Ammon's horn (tissue), 1 donor: ENCODE measurements around the gene UBQLN4.
A peak's percentile ranks its signal among the peaks of the same experiment; 100 is the strongest.
"Not testable (repeated sequence)": the region's sequence is repeated elsewhere in the genome, so short reads cannot be mapped to it uniquely, and the experiment has no call there.

Experiments
- DNase-seq: peaks from one replicate; pipeline ENCODE4 v3.0.0-alpha.2; 2016; ENCODE audit warnings: low spot score

Gene UBQLN4

GRCh38 chr1:156060937-156061636 is 7.5 kb upstream of the UBQLN4 start, which contains the start of gene RAB25:
Gene RAB25, plus strand, starts transcription at chr1:156061160. Its CDS starts 241 bp downstream, at chr1:156061401.
- no peak for DNase-seq

GRCh38 chr1:156056326-156056849 is 2.8 kb upstream of the UBQLN4 start:
- DNase-seq: no peak

GRCh38 chr1:156055281-156056048 is 1.9 kb upstream of the UBQLN4 start:
- DNase-seq: no peak

GRCh38 chr1:156054500-156055280 is 1.1 kb upstream of the UBQLN4 start, which contains the start of gene LAMTOR2:
Gene LAMTOR2, plus strand, starts transcription at chr1:156054782. Its CDS starts 108 bp downstream, at chr1:156054890.
- peak; percentile 97 for DNase-seq

GRCh38 chr1:156052862-156053767 is 483 bp downstream of the UBQLN4 start:
- DNase-seq: peak; percentile 42

GRCh38 chr1:156051011-156051725 is 2.4 kb downstream of the UBQLN4 start:
- DNase-seq: no peak

GRCh38 chr1:156050376-156050775 is 3.2 kb downstream of the UBQLN4 start:
- DNase-seq: peak; percentile 56

GRCh38 chr1:156048663-156049258 is 4.8 kb downstream of the UBQLN4 start:
- DNase-seq: no peak

GRCh38 chr1:156045076-156045475 is 8.5 kb downstream of the UBQLN4 start:
- DNase-seq: no peak

GRCh38 chr1:156042828-156043227 is 10.8 kb downstream of the UBQLN4 start:
- no peak for DNase-seq

GRCh38 chr1:156034991-156035390 is 18.6 kb downstream of the UBQLN4 start:
- not testable (repeated sequence) for DNase-seq

GRCh38 chr1:156033011-156033410 is 20.6 kb downstream of the UBQLN4 start:
- DNase-seq: no peak

- no peak for DNase-seq
Measured at GRCh38 chr1:156026588-156026987, 27.0 kb downstream of the UBQLN4 start.

GRCh38 chr1:156025876-156026275 is 27.7 kb downstream of the UBQLN4 start:
- DNase-seq: peak; percentile 30

GRCh38 chr1:156024801-156025200 is 28.8 kb downstream of the UBQLN4 start:
- DNase-seq: no peak

GRCh38 chr1:156021954-156022353 is 31.6 kb downstream of the UBQLN4 start:
- no peak for DNase-seq

- no peak for DNase-seq
Measured at GRCh38 chr1:156021093-156021428, 32.5 kb downstream of the UBQLN4 start.

GRCh38 chr1:156020293-156021092 is 33.1 kb downstream of the UBQLN4 start, which contains the start of gene SSR2:
Gene SSR2, minus strand, starts transcription at chr1:156020951. Its CDS starts 784 bp downstream, at chr1:156020167.
- peak; percentile 96 for DNase-seq

GRCh38 chr1:156019946-156020292 is 33.7 kb downstream of the UBQLN4 start:
- no peak for DNase-seq
